Measurements from ENCODE around the gene FAM3B.

- TF ChIP-seq POLR2A (IDR thresholded peaks at IDR 0.05; ENCODE audit: low read depth, low read length) (no peak), POLR2AphosphoS5 (IDR thresholded peaks at IDR 0.05; ENCODE audit: low read depth, low read length) (no peak)
Measured at GRCh38 chr21:41390043-41390639, 73.5 kb downstream of the FAM3B start.

Data from GM12892 (cell line).